ENCODE results near the gene SLC35E4. TPM values are rescaled to one million over a fixed set of nuclear protein-coding genes. Genes with fewer than 3 reads are reported as not detected.
"Not testable (repeated sequence)": the region's sequence is repeated elsewhere in the genome, so short reads cannot be mapped to it uniquely, and the experiment has no call there.

SLC35E4 gene
- total RNA-seq = 1.6 TPM
- 5.3 TPM for polyA plus RNA-seq

- no peaks in the 10 kb centered on the region for H3K36me3 ChIP-seq (ENCODE audit: insufficient read depth)
- under 1% methylated on average over 75 of the region's 75 CpGs for WGBS
- peak within 1 kb of the TSS; percentile 91 for H3K27ac ChIP-seq (ENCODE audit: low read depth)
- peaks cover 3% of the 10 kb centered on the region for H3K4me1 ChIP-seq (ENCODE audit: insufficient read depth)
- peak; percentile 62 for DNase-seq (ENCODE audit: extremely low spot score)
- H3K4me3 ChIP-seq (ENCODE audit: low read depth, low read length) = peak within 1 kb of the TSS; percentile 51
Observed at GRCh38 chr22:30635273-30636225, at the start of gene SLC35E4. Gene SLC35E4 (plus strand): TSS chr22:30635781. CDS start chr22:30636451, 670 bp downstream.

- Histone ChIP-seq H3K4me1 (ENCODE audit: insufficient read depth) (no peaks in the 10 kb centered on the region), H3K4me3 (ENCODE audit: low read depth, low read length) (no peak overlapping the region), H3K36me3 (ENCODE audit: insufficient read depth) (peaks cover 14% of the 10 kb centered on the region), H3K27ac (ENCODE audit: low read depth) (no peak overlapping the region)
- 95% methylated on average over 8 of the region's 8 CpGs for WGBS
- no peak for DNase-seq (ENCODE audit: extremely low spot score)
Observed at GRCh38 chr22:30586414-30586813, 49.2 kb upstream of the SLC35E4 start.

- Histone ChIP-seq H3K4me3 (ENCODE audit: low read depth, low read length) (peak overlapping the region; percentile 86), H3K27ac (ENCODE audit: low read depth) (no peak overlapping the region)
Observed at GRCh38 chr22:30591191-30591587, 44.4 kb upstream of the SLC35E4 start.

GRCh38 chr22:30591588-30592359 lies 43.8 kb upstream of the SLC35E4 start, which contains the start of gene PES1:
Gene PES1 (minus strand): TSS chr22:30591910. CDS start chr22:30591833, 77 bp downstream.
- peak within 1 kb of the TSS; percentile 73 for H3K27ac ChIP-seq (ENCODE audit: low read depth)
- peak; percentile 96 for DNase-seq (ENCODE audit: extremely low spot score)

More at GRCh38 chr22:30591191-30591587, 44.4 kb upstream of the SLC35E4 start:
- peaks cover 10% of the 10 kb centered on the region for H3K36me3 ChIP-seq (ENCODE audit: insufficient read depth)
- WGBS = 2% methylated on average over 14 of the region's 14 CpGs
- no peak for DNase-seq (ENCODE audit: extremely low spot score)
- no peaks in the 10 kb centered on the region for H3K4me1 ChIP-seq (ENCODE audit: insufficient read depth)

GRCh38 chr22:30592360-30592713 lies 43.2 kb upstream of the SLC35E4 start:
- not testable (repeated sequence) for H3K27ac ChIP-seq (ENCODE audit: low read depth); DNase-seq (ENCODE audit: extremely low spot score); H3K36me3 ChIP-seq (ENCODE audit: insufficient read depth); H3K4me1 ChIP-seq (ENCODE audit: insufficient read depth)
- peak overlapping the region; percentile 24 for H3K4me3 ChIP-seq (ENCODE audit: low read depth, low read length)
- WGBS = 30% methylated on average over 18 of the region's 18 CpGs

More at GRCh38 chr22:30591588-30592359, 43.8 kb upstream of the SLC35E4 start, which contains the start of gene PES1:
- peak within 1 kb of the TSS; percentile 86 for H3K4me3 ChIP-seq (ENCODE audit: low read depth, low read length)
- peaks cover 8% of the 10 kb centered on the region for H3K36me3 ChIP-seq (ENCODE audit: insufficient read depth)
- H3K4me1 ChIP-seq (ENCODE audit: insufficient read depth) = no peaks in the 10 kb centered on the region
- WGBS = under 1% methylated on average over 49 of the region's 49 CpGs

- 55% methylated on average over 2 of the region's 2 CpGs for WGBS
- DNase-seq (ENCODE audit: extremely low spot score) = no peak
- Histone ChIP-seq H3K27ac (ENCODE audit: low read depth) (no peak overlapping the region), H3K36me3 (ENCODE audit: insufficient read depth) (no peaks in the 10 kb centered on the region), H3K4me3 (ENCODE audit: low read depth, low read length) (no peak overlapping the region), H3K4me1 (ENCODE audit: insufficient read depth) (no peaks in the 10 kb centered on the region)
Observed at GRCh38 chr22:30596199-30596598, 39.4 kb upstream of the SLC35E4 start.

GRCh38 chr22:30596886-30597285 lies 38.7 kb upstream of the SLC35E4 start:
- H3K36me3 ChIP-seq (ENCODE audit: insufficient read depth) = no peaks in the 10 kb centered on the region
- H3K4me3 ChIP-seq (ENCODE audit: low read depth, low read length) = no peak overlapping the region
- H3K27ac ChIP-seq (ENCODE audit: low read depth) = no peak overlapping the region
- no peak for DNase-seq (ENCODE audit: extremely low spot score)
- H3K4me1 ChIP-seq (ENCODE audit: insufficient read depth) = no peaks in the 10 kb centered on the region
- 91% methylated on average over 29 of the region's 29 CpGs for WGBS

- H3K36me3 ChIP-seq (ENCODE audit: insufficient read depth) = no peaks in the 10 kb centered on the region
- H3K4me1 ChIP-seq (ENCODE audit: insufficient read depth) = no peaks in the 10 kb centered on the region
- H3K27ac ChIP-seq (ENCODE audit: low read depth) = no peak overlapping the region
- WGBS = 68% methylated on average over 3 of the region's 3 CpGs
- H3K4me3 ChIP-seq (ENCODE audit: low read depth, low read length) = no peak overlapping the region
- no peak for DNase-seq (ENCODE audit: extremely low spot score)
Observed at GRCh38 chr22:30598986-30599385, 36.6 kb upstream of the SLC35E4 start.

- H3K4me1 ChIP-seq (ENCODE audit: insufficient read depth) = no peaks in the 10 kb centered on the region
- no peak for DNase-seq (ENCODE audit: extremely low spot score)
- no peak overlapping the region for H3K27ac ChIP-seq (ENCODE audit: low read depth)
- 50% methylated on average over 3 of the region's 3 CpGs for WGBS
- H3K4me3 ChIP-seq (ENCODE audit: low read depth, low read length) = no peak overlapping the region
- no peaks in the 10 kb centered on the region for H3K36me3 ChIP-seq (ENCODE audit: insufficient read depth)
Observed at GRCh38 chr22:30600921-30601320, 34.7 kb upstream of the SLC35E4 start.

GRCh38 chr22:30601464-30601863 lies 34.1 kb upstream of the SLC35E4 start:
- no peak for DNase-seq (ENCODE audit: extremely low spot score)
- Histone ChIP-seq H3K27ac (ENCODE audit: low read depth) (no peak overlapping the region), H3K36me3 (ENCODE audit: insufficient read depth) (no peaks in the 10 kb centered on the region), H3K4me1 (ENCODE audit: insufficient read depth) (no peaks in the 10 kb centered on the region), H3K4me3 (ENCODE audit: low read depth, low read length) (no peak overlapping the region)
- 79% methylated on average over 5 of the region's 5 CpGs for WGBS

- WGBS = 59% methylated on average over 3 of the region's 3 CpGs
- DNase-seq (ENCODE audit: extremely low spot score) = no peak
- H3K4me1 ChIP-seq (ENCODE audit: insufficient read depth) = no peaks in the 10 kb centered on the region
- H3K36me3 ChIP-seq (ENCODE audit: insufficient read depth) = no peaks in the 10 kb centered on the region
- no peak overlapping the region for H3K4me3 ChIP-seq (ENCODE audit: low read depth, low read length)
- H3K27ac ChIP-seq (ENCODE audit: low read depth) = no peak overlapping the region
Observed at GRCh38 chr22:30602049-30602448, 33.5 kb upstream of the SLC35E4 start.

GRCh38 chr22:30603801-30604200 lies 31.8 kb upstream of the SLC35E4 start:
- no peak overlapping the region for H3K27ac ChIP-seq (ENCODE audit: low read depth)
- no peaks in the 10 kb centered on the region for H3K4me1 ChIP-seq (ENCODE audit: insufficient read depth)
- no peaks in the 10 kb centered on the region for H3K36me3 ChIP-seq (ENCODE audit: insufficient read depth)
- DNase-seq (ENCODE audit: extremely low spot score) = no peak
- no peak overlapping the region for H3K4me3 ChIP-seq (ENCODE audit: low read depth, low read length)
- 66% methylated on average over 3 of the region's 3 CpGs for WGBS

GRCh38 chr22:30604723-30605122 lies 30.9 kb upstream of the SLC35E4 start:
- no peak for DNase-seq (ENCODE audit: extremely low spot score)
- no peaks in the 10 kb centered on the region for H3K36me3 ChIP-seq (ENCODE audit: insufficient read depth)
- H3K4me1 ChIP-seq (ENCODE audit: insufficient read depth) = no peaks in the 10 kb centered on the region
- no peak overlapping the region for H3K4me3 ChIP-seq (ENCODE audit: low read depth, low read length)
- no peak overlapping the region for H3K27ac ChIP-seq (ENCODE audit: low read depth)
- 89% methylated on average over 2 of the region's 2 CpGs for WGBS

Measured in urinary bladder (tissue), 4 donors.